ENCODE measurements around the gene EFEMP1.

DNA sequence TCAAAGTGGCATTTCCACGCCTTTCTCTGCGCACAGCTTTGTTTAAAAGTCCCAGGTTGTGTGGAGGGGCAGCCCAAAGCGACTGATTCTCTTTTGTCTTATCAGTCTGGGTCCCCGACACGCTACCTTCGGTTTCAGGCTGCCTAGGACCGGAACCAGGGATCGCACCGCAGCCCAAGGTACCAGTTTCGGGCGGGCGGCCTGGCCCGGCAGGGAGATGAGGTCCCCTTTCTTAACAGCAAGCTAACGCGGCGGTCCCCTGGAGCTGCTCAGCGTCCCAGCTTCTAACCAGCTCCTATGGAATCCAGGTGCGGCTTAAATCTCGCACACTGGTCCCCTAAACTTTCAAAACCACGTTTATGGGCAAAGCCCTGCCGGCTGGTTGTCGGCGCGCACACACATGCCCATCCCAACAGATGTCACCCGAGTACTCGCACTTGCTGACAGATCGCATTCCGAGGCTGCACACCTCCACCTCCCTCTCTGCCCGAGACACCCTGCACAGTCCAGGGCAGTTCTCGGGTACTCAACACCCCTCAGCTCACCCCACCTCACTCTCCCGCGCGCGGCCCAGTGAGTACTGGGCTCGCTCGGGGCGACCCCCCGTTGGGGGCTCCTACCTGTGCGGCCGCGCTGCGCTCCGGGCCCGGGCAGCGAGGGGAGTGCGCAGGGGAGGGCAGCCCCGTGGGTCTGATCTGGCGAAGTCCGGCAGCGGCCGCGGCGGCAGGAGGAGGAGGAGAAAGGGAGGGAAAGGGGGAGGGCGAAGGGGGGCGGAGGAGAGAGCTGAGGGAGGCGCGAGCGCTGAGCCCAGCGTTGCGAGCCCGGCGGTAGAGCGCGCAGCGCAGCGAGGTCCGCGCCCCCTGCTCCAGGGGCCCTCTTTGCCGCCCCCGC is at the start of gene EFEMP1:
- TF ChIP-seq POLR2A (IDR thresholded peaks at IDR 0.05; ENCODE audit: low read length) (no peak), GATA1 (IDR thresholded peaks at IDR 0.05; ENCODE audit: low read depth, low read length) (no peak)

Data from erythroblast (primary cell).